Measurements from ENCODE around the gene DBN1. TPM values are rescaled to one million over a fixed set of nuclear protein-coding genes. Genes with fewer than 3 reads are reported as not detected.

The DBN1 gene
- total and polyA plus RNA-seq, 9 of the 15 experiments (the other 6 are each of a cell fraction or from before 2014, with no cell fraction given), result 0.25 to 87.2 (median 27.9) TPM

DNA sequence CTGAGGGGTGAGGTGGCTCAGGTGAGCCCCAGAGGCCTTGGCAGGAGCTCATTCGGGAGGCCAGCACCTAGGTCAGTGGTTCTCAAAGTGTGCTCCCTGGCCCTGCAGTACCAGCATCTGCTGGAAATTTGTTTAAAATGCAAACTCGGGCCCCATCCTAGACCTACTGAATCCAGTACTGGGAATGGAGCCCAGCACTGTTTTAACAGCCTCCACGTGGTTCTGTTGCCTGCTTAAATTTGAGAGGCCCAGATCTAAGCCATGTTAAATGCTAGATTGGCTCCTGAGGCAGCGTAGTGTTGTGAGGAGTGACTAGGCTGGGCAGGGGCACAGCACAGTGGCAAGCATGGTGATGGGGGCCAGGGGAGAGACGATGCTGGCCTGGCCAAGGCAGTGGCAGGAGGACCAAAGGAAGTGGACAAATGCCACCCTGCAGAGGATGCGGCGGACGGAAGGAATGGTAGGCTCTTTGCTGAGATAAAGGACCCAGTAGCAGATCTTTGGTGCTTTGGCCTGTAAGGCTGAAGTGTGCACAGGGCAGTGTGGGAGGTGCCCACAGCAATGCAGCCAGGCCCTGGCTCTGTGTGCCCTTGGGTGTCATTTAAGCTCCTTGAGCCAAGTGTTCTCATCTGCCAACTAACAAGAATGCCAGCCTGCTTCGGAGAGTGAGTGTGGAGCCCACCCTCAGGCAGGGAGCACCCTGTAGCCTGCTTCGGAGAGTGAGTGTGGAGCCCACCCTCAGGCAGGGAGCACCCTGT, 22.6 kb downstream of the DBN1 start:
- ChIA-PET CTCF (ENCODE audit: low intra/inter-chr PET ratio) (no interaction called here), POLR2A (interaction anchor here (0.5 to 11.8 kb wide), 9 partner anchors 8 to 50 kb away, joined by 3 to 210 read pairs (median 3); partner anchors contain the start of genes GRK6 and PDLIM7)
- Histone ChIP-seq H4K20me1 (replicated peaks; ENCODE audit: control insufficient read depth, insufficient read depth, low read length) (peaks cover 9% of the 10 kb centered on the region), H3K9me1 (ENCODE audit: control insufficient read depth, insufficient read depth, low read length) (no peaks in the 10 kb centered on the region), H3K9ac (ENCODE audit: insufficient read depth in 1 of 2, low read depth in 2 of 2, low read length in 2 of 2) (no peak overlapping the region), H3K4me3 (no peak overlapping the region), H3K9me3 (replicated peaks; ENCODE audit: control insufficient read depth, insufficient read depth, low read depth, low read length) (no peaks in the 10 kb centered on the region), H3K79me2 (ENCODE audit: control insufficient read depth, insufficient read depth, low read length) (peaks cover 6% of the 10 kb centered on the region; the same call in 2 of the 3 replicates), H3K4me1 (replicated peaks in 1 of 2; ENCODE audit: control insufficient read depth in 2 of 2, insufficient read depth in 2 of 2, low read length in 2 of 2) (peaks cover 6 to 54% of the 10 kb centered on the region in 2 experiments; a peak in 4 of 5 replicates), H2AFZ (ENCODE audit: low read depth, low read length) (no peak overlapping the region), H3K36me3 (ENCODE audit: control insufficient read depth, insufficient read depth, low read length) (no peaks in the 10 kb centered on the region), H3K27ac (ENCODE audit: extremely low read depth, low read depth, low read length) (no peak overlapping the region), H3K4me2 (ENCODE audit: insufficient read depth, low read length) (no peak overlapping the region), H3K27me3 (ENCODE audit: control insufficient read depth in 2 of 2, insufficient read depth in 2 of 2, low read length in 2 of 2) (no peaks in the 10 kb centered on the region)
- FAIRE-seq (no peak), ATAC-seq (no peak), DNase-seq (ENCODE audit: extremely low read depth in 1 of 4, low spot score in 3 of 4) (no peak)
- in situ Hi-C loops (cut with MboI) (loop anchor here (10.0 kb wide), 1 partner anchor 336 kb away; no protein-coding TSS in a partner anchor), intact Hi-C loops (cut with micrococcal nuclease) (no loop called here)
- BruUV-seq (replicated peaks), result no TSS peak
- WGBS (ENCODE audit: insufficient coverage, low coverage, missing lambda C conversion rate), result 65% methylated on average over 9 of the region's 10 CpGs
- TF ChIP-seq CREM (IDR thresholded peaks at IDR 0.05; ENCODE audit: low read depth), result no peak
- TF ChIP-seq, protein P1, sequence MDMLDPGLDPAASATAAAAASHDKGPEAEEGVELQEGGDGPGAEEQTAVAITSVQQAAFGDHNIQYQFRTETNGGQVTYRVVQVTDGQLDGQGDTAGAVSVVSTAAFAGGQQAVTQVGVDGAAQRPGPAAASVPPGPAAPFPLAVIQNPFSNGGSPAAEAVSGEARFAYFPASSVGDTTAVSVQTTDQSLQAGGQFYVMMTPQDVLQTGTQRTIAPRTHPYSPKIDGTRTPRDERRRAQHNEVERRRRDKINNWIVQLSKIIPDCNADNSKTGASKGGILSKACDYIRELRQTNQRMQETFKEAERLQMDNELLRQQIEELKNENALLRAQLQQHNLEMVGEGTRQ (CRISPR knock-in tag; IDR thresholded peaks at IDR 0.05), result no peak
- no peak for TF ChIP-seq SP1 (CRISPR knock-in tag; IDR thresholded peaks at IDR 0.05)
- no peak for TF ChIP-seq MAFK (IDR thresholded peaks at IDR 0.05; ENCODE audit: low read length)
- no peak for TF ChIP-seq ZBTB8A (IDR thresholded peaks at IDR 0.05; ENCODE audit: partially characterized antibody)
- TF ChIP-seq ZNF239 (CRISPR knock-in tag; IDR thresholded peaks at IDR 0.05), result no peak
- no peak for TF ChIP-seq POLR2AphosphoS2 (IDR thresholded peaks at IDR 0.05; ENCODE audit: low read length)
- TF ChIP-seq MCM5 (IDR thresholded peaks at IDR 0.05; ENCODE audit: low read depth), result no peak
- TF ChIP-seq, protein P2, sequence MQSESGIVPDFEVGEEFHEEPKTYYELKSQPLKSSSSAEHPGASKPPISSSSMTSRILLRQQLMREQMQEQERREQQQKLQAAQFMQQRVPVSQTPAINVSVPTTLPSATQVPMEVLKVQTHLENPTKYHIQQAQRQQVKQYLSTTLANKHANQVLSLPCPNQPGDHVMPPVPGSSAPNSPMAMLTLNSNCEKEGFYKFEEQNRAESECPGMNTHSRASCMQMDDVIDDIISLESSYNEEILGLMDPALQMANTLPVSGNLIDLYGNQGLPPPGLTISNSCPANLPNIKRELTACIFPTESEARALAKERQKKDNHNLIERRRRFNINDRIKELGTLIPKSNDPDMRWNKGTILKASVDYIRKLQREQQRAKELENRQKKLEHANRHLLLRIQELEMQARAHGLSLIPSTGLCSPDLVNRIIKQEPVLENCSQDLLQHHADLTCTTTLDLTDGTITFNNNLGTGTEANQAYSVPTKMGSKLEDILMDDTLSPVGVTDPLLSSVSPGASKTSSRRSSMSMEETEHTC (IDR thresholded peaks at IDR 0.05), result no peak
- no peak for TF ChIP-seq C11orf30 (IDR thresholded peaks at IDR 0.05; ENCODE audit: low read depth)
- no peak for TF ChIP-seq ZNF354B (CRISPR knock-in tag; IDR thresholded peaks at IDR 0.05)
- TF ChIP-seq, protein P3, sequence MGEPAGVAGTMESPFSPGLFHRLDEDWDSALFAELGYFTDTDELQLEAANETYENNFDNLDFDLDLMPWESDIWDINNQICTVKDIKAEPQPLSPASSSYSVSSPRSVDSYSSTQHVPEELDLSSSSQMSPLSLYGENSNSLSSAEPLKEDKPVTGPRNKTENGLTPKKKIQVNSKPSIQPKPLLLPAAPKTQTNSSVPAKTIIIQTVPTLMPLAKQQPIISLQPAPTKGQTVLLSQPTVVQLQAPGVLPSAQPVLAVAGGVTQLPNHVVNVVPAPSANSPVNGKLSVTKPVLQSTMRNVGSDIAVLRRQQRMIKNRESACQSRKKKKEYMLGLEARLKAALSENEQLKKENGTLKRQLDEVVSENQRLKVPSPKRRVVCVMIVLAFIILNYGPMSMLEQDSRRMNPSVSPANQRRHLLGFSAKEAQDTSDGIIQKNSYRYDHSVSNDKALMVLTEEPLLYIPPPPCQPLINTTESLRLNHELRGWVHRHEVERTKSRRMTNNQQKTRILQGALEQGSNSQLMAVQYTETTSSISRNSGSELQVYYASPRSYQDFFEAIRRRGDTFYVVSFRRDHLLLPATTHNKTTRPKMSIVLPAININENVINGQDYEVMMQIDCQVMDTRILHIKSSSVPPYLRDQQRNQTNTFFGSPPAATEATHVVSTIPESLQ (CRISPR knock-in tag; IDR thresholded peaks at IDR 0.05), result no peak
- no peak for TF ChIP-seq SOX6 (IDR thresholded peaks at IDR 0.05)

Measured in K562 (cell line).